ENCODE results near the gene C19orf25. TPM values are rescaled to one million over a fixed set of nuclear protein-coding genes. Genes with fewer than 3 reads are reported as not detected.
"Not testable (repeated sequence)": the region's sequence is repeated elsewhere in the genome, so short reads cannot be mapped to it uniquely, and the experiment has no call there.

C19orf25 gene
- polyA plus RNA-seq, 1 donor = 19.5 TPM

DNA sequence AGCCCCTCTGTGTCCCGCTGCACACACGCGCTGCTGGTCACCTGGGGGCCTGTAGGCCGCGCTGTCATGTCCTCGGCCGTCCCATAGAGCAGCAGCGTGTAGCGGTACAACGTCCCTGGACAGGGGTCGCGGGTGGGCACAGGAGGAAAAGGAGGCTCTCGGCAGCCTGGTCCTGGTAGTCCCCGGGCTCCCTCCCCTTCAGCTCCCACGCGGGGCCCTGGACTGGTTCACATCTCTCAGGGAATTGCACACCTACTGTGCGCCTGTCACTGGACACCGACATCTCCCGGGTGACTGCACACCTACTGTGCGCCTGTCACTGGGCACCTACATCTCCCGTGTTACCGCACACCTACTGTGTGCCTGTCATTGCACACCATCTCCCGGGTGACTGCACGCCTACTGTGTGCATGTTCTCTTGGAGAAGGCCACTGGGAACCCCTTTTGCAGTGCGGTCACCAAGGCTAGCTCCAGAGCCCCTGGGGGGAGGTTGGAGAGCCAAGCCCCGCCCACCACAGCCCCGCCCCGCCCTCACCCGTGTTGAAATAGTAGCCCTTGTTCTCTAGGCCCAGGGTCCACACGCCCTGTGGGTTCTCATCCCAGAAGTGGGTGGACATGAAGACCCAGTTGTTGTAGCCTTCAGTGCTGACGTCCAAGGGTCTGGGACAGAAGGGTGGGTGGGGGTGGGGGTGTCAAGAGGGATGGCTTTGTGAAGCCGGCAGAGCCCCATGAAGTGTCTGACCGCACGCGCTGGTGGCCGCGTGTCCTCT is 3.5 kb upstream of the C19orf25 start:
- DNase-seq = no peak

DNA sequence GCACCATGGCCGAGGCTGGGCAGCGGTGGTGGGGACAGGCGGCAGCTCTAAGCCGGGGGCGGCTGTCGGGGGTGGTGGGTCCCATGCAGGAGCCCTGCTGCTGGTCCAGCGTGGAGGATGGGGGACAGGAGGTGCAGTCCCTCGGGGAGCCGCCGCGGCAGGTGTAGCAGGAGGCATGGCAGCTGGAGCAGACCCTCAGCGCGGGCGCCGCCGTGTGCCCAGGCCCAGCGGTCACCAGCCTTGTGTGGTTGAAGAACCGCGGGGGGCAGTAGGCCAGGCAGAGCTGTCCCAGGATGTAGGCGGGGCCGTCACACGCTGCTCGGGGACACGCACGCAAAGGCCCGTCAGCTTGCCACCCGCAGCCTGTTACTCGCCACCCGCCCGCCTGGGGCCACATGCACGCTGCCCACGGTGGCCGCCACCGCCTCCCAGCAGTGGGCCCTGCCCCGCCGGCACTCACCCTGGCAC is 2.9 kb upstream of the C19orf25 start:
- no peak for DNase-seq

DNA sequence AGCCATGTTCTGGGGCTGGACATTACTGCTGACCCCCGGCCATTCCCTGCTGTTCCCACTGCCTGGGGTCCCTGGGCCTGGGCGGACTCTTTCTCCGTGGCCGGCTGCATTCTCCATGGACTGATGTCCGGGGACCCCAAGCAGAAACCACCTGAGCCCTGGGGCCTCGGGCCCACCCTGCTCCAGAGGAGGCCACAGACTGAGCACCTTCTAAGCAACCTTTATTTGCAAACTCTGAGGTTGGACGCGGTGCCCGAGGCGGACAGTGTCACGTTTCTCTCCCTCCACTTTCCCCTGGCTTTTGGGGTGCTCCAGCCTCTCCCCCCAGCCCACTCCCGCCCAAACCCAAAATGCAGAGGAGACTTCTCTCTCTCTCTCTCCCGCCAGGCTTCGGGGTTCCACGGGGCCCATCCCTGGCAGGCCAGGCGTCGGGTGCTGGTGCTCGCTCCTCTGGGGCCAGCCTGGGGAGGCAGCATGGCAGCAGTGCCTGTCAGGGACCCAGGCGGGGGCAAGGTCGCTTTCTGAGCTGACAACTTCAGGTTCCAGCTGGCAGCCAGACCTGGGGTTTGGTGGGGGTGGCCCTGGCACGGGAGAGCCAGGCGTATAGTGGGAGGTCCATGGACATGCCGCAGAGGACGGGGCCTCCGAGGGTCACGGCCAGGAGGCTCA is 2.3 kb upstream of the C19orf25 start:
- DNase-seq = no peak

DNA sequence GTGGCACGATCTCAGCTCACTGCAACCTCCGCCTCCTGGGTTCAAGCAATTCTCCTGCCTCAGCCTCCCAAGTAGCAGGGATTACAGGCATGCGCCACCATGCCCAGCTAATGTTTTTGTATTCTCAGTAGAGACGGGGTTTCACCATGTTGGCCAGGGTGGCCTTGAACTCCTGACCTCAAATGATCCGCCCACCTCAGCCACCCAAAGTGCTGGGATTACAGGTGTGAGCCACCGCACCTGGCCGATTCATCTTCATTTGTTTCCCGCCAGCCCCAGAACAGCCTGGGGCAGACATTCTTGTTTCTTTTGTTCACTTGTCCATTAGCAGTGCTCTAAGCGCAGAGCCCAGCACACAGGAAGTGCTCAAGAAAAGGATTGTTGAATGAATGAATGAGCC is 2.0 kb downstream of the C19orf25 start:
- not testable (repeated sequence) for DNase-seq

DNA sequence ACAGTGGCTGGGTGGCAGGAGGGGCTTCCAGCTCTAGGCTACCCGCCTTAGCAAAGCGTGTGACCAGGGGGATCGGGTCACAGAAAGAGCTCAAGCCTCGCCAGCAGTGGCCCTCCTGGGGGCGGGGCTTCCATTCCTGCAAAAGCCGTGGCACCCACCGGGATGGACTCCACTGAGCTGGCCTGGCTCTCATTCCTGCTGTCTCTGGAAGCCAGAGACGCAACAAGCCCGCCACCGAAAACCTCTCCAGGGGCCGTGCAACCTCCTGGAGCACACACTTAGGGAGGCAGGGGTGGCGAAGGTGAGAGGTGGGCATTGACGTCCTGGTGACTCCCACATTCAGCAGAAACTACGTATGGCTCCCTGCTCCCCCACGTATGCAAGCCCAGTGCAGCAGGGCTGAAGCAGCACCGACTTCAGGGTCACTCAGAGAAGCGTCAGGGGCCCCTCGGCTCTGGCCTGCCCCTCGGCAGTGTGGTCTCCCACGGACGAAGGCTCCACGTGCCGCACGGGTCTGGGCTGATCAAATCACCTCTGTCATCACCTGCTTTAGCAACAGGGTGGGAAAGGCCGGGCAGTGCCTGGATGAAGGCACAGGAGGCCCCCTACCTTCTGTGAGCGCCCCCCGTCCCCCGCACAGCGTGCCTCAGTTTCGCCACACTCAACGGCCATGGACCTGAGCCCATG is 3.1 kb downstream of the C19orf25 start:
- no peak for DNase-seq

DNA sequence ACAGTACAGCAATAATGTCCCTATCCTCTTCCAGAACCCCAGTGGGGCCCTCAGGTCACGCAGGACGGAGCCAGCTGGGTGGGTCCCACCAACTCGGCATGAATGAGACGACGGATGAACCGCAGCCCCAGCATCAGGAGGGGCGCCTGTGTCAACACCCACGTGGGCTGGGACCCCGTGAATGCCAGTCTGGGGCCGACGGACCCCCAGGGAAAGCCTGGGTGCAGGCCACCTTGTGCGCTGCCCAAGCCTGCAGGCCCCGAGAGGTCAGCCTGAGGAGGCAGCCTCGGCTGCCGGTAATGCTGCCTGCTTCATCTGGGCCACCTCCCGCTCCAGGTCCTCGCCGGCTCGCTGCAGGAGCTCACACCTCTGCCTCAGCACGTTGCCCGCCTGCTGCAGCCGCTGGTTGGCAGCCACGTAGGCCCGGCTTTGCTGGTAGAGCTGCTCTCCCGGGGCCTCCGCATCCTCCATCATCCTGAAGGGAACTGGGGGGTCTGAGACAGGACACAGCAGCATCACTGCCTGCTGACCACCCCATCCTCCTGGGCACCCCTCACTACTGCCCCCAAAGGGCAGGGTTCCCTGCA is 4.2 kb downstream of the C19orf25 start:
- DNase-seq = no peak

DNA sequence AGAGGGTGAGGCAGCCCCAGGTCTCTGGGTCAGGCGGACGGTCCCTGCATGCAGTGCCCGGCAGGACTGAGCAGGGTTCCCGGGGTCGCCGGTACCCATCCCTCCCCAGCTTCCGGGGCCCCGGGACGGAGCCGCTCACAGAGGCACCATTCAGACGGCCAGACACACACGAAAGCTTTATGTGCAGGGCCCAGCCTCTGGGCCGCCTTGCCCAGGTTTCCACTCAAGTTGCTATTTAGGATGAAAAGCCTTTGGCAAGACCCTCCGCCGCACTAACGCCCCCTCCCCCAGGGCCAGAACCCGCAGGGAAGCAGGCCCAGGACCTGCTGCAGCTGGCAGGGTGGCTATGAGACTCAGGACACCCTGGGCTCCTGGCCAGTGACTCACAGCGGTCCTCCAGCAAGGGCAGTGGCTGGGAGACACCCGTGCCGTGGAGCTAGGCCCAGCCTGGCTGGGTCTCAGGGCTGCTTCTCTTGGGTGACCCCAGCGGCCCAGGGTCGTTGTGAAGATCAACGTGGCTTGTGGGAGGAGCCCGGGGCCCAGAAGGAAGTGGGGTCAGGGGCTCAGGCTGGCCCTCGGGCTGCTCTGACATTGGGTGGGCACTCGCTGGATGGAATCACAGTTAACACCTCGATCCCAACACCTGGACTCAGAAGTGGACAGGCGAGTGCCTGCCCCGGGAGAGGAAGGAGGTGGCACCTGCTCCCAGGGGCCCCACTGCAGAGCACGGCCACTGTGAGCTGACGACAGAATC is 4.8 kb downstream of the C19orf25 start:
- DNase-seq = no peak

DNA sequence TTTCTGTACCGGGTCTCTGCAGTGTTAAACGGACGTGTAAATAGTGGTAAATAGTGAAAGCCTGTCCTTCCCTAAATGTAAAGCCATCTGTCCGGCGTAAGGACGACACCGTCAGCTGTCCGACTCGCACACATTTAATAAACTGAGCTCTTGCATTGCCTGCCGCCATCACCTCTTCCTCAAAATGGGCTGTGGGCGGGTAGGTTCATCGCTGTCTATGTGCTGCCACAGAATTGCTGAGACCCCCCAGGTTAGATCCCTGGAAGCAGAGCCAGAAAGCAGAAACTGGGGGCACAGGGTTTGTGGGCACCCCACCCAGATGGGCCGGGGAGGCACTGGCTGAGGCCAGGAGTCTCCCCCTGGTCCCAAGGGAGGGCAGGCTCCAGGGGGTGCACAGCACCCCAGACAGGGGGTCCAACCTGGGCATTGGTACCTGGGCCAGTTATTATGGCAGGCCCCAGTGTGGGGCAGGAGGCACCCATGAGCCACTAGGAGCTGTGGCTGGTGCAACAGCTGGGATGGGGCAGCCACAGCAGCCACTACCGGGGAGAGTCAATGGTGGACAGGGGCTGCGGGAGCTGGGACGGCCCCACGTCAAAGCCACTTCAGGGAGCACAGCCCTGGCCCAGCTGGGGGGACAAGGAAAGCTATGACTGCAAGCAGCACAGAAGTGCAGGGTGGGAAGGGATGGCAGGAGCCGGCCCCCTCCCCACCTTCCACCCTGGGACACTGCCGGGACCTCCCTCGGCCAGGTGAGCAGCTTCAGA is 5.7 kb downstream of the C19orf25 start:
- DNase-seq = no peak

DNA sequence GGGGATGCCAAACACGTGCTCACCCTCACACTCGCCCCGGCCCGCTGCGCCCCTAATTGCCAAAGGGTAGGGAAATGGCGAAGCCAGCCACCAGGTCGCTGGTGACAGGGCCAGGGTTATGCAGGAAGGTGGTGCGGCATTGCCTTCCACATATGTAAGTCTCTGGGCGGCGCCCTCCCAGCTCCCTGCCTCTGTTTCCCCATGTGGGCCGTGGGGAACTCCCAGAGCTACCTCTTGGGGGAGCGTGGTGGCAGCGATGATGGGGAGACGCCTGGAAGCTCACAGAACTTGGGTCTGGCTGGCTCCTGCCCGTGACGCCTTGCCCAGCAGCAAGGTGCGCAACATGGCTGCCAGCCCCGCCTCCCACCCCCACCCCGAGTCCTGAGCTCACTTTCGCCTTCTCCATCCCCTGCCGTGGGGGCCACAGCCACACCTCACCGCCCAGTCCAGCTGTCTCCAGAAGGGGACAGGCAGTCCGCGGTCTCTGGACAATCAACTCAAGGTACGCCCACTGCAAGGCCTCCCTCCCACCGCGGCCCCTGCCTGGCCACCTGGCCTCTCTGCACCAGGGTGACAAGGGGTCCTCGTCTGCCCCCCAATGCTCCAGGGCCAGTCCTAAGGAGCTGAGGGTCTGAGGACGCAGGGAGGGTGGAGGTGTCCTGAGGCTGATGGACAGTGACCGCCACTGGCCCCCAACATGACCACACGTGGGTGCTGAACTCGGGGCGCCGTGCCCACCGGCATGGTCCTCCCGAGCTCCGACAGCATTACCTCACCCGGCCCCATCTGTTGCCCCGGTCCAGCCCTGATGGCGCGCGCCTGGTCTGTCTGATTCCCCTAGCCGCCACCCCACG is 6.6 kb downstream of the C19orf25 start:
- no peak for DNase-seq

DNA sequence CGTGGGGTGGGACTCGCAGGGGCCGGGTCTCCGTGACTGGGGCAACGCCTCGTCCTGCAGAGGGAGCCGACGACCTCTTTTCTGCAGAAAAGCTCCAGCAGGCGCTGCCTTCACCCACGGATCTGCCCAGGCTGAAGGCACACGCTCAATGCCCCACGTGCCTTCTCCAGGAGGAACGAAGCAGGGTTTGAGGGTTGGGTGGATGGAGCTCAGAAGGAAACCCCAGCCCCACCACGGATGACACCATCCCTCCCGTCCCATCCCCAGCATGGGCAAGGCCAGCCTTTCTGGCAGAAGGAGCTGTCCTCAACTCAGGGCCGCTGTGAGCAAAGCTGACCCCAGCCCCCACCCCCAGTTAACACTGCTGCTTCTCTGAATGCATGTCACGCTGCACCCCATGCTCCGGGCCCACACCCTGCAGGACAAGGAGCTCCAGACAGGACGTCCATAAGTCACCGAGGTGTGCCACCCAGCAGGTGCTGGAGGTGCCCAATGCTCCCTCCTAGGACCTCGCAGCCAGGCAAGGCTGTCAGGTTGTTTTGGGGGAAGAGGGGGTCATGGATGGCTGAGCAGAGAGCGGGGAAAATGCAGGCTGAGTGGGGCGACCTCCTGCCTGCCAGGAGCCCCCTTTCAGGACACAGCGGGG is 7.4 kb downstream of the C19orf25 start:
- no peak for DNase-seq

DNA sequence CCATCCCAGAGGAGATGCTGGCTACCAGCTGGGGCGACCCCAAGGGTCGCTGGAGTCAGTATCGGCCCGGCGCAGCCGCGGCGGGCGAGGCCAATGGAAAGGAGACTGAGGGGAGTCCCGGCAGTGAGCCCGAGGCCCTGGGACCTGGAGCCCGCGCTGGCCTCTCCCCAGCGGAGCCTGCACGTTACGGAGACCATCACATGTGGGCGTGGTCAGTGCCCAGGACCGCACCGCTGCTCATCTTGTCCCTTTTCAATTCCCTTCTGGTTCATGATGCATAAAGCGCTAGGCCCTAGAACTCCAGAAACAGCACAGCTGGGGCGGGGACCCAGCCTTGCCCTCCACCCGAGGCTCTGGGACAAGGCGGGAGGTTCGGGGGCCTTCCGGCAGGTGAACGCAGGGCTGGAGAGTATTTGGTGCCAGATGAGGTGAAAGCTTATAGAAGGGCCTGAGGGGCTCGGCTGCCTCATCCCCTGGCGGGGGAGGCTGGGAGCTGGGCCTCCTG is 8.0 kb downstream of the C19orf25 start:
- no peak for DNase-seq

DNA sequence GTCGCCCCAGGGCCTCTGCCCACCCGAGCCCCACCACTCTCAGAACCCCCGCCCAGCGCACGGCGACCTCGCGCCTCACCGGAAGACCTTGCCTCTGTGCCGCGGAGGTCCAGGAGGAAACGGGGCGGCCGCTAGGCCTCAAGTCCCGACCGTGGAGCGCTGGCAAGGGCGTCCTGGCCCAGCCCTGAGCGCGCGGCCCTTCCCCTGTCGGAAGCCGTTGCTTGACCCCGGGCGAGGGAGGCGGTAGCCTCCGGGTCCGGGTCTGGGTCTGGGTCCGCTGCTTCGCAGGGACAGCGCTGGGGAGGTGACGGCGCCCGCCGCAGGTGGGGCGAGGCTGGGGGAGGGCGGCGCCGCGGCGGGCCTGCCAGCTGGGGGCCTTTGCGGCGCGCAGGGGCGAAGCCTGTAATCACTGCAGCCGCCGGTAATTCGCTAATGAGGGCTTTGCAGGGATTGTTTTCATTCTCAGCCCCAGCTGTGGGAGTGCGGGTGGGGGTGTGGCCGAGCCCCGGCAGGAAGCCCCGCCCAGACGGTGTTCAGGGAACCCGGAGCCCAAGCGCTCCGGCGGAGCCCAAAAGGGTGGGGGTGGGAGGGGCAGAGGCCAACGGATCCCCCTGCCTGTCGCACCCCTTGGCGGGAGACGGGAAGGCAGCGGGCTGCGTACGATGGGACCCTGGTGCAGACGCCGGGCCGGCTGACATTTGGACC is 8.6 kb downstream of the C19orf25 start:
- DNase-seq = no peak

DNA sequence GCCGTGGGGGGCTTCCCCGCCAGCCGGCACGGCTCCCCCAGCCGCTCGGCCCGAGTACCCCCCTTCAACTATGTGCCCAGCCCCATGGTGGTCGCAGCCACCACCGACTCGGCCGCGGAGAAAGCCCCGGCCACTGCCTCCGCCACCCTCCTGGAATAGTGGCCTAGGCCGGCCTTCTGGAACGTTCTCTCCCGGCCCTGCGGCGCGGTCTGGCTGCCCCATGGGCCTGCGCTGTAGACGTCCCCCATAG is 9.0 kb downstream of the C19orf25 start:
- no peak for DNase-seq

DNA sequence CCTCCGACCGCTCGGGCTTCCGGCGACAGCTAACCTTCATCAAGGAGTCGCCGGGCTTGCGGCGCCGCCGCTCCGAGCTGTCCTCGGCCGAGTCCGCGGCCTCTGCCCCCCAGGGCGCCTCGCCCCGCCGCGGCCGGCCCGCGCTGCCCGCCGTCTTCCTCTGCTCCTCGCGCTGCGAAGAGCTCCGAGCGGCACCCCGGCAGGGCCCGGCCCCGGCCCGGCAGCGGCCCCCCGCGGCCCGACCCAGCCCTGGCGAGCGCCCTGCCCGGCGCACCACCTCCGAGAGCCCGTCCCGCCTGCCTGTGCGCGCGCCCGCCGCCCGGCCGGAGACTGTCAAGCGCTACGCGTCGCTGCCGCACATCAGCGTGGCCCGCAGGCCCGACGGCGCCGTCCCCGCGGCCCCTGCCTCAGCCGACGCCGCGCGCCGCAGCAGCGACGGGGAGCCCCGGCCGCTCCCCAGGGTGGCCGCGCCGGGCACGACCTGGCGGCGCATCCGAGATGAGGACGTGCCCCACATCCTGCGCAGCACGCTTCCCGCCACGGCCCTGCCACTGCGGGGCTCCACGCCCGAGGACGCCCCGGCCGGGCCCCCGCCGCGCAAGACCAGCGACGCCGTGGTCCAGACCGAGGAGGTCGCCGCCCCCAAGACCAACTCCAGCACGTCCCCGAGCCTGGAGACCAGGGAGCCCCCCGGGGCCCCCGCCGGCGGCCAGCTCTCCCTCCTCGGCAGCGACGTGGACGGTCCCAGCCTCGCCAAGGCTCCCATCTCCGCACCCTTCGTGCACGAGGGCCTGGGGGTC is 9.6 kb downstream of the C19orf25 start:
- no peak for DNase-seq

DNA sequence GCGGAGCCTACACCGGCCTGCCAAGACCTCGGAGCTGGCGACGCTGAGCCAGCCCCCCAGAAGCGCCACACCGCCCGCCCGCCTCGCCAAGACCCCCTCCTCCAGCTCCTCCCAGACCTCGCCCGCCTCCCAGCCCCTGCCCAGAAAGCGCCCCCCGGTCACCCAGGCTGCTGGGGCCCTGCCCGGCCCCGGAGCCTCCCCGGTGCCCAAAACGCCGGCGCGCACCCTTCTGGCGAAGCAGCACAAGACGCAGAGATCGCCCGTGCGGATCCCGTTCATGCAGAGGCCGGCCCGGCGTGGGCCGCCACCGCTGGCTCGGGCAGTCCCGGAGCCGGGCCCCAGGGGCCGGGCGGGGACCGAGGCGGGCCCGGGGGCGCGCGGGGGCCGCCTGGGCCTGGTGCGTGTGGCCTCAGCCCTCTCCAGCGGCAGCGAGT is 10.2 kb downstream of the C19orf25 start:
- no peak for DNase-seq

DNA sequence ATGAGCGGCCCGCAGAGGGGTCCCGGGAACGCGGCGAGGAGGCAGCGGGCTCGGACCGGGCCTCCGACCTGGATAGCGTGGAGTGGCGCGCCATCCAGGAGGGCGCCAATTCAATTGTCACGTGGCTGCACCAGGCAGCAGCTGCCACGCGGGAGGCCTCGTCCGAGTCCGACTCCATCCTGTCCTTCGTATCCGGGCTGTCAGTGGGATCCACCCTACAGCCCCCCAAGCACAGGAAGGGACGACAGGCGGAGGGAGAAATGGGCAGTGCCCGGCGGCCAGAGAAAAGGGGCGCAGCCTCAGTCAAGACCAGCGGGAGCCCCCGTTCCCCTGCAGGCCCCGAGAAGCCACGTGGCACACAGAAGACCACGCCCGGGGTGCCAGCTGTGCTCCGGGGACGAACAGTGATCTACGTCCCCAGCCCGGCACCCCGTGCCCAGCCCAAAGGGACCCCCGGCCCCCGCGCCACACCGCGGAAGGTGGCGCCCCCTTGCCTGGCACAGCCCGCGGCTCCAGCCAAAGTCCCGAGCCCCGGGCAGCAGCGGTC is 10.7 kb downstream of the C19orf25 start:
- DNase-seq = no peak

DNA sequence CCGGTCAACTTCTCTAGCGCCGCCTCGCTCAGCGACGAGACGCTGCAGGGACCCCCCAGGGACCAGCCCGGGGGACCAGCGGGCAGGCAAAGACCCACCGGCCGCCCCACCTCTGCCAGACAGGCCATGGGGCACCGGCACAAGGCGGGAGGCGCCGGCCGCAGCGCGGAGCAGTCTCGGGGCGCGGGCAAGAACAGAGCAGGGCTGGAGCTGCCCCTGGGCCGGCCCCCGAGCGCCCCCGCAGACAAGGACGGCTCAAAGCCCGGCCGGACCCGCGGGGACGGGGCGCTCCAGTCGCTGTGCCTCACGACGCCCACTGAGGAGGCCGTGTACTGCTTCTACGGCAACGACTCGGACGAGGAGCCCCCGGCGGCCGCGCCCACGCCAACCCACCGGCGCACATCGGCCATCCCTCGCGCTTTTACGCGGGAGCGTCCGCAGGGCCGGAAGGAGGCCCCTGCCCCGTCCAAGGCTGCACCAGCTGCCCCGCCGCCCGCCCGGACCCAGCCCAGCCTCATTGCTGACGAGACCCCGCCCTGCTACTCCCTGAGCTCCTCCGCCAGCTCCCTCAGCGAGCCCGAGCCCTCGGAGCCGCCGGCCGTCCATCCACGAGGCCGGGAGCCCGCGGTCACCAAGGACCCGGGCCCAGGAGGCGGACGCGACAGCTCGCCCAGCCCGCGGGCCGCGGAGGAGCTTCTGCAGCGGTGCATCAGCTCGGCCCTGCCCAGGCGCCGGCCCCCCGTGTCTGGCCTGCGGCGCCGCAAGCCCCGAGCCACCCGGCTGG is 11.3 kb downstream of the C19orf25 start:
- no peak for DNase-seq

Data from left kidney (tissue), 2 donors.